Measurements from ENCODE around the gene NHLRC2. TPM values are rescaled to one million over a fixed set of nuclear protein-coding genes. Genes with fewer than 3 reads are reported as not detected.

Gene NHLRC2
- total RNA-seq, 1 donor from 2014 or later: 33.7 TPM

DNA sequence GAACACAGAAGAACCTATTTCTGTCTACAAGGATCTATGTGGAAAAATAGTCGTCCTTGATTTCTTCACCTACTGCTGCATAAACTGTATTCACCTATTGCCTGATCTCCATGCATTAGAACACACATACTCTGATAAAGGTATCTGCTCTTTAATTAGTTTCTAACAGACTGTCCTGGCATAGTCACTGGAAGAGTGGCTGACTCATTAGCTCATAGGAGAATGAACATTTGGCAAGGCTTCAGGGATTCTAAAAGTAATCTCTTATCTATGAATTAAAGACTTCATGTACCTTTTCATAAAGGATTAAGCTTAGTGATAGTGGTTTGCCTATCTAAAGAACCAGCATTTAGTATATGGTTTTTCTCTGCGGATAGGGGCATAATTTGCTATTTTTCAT is 4.1 kb downstream of the NHLRC2 start:
- DNase-seq (ENCODE audit: low spot score): no peak

DNA sequence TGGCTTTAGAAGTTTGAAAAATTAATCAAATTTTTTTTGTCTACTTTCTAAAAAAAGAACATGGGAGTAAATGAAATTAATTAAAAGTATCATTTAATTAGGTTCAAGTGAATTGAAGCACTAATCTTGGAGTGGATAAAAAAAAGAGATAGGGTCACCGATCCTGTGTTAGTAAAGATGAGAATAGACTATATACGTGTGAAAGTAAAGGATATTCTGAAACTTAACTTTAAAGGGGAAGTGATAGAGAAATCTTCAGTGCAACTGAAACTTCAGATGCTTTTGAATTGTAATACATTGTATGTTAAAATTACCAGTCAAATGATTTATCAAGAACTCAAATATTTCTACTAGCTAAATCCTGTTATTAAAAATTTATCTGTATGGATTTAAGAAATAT is 4.8 kb downstream of the NHLRC2 start:
- no peak for DNase-seq (ENCODE audit: low spot score)

DNA sequence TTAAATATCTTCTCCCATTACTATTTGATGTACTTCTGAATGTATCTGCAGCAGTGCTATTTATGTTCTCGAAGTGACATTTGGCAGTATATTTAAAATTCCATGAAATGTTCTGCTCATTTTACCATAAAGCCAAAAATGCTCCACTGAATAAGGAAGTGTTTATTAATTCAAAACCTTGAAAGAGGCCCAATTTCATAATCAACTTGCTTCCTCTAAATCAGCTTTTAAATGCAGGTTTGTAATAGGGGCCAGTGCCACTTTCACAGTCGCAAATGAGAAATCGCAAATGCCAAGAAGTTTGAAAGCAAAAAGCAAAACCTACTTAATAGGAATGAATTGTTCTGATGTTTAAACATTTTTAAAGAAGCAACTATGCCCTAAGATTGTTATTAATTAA is 11.4 kb downstream of the NHLRC2 start:
- no peak for DNase-seq (ENCODE audit: low spot score)

DNA sequence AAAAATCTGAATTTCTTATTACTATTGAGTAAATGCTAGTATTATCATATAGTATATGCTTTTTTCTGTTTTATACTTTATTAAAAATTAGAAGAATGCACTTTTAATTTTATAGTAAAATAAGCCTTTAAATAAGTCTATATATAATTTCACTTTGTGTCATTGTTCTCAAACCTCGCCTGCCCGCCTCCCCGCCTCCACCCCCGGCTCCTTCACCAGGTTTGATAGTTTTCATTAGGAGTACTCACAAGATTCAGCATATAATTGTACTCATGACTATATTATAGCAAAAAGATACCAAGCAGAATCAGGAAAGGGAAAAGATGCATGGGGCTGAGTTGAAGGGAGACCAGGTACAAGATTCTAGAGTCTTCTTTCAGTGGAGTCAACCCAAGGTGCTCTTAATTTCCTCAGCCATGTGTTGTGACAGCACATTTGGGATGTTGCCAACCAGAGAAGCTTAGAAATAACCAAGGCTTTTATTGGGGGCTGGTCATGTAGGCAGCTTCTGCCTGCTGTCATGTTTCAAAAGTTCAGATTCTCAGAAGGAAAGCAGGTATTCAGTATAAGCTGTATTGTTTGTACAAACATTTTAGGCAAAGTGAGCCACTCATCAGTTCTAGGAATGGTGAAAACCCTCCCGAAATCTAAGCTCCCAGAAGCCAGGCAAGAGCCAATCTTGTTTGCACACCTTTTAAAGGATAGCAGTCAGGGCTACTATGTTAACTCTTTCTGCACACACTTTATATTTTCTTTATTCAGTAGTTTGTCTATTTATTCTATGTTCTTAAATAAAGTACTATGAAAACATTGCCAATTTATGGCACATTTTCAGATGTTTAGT is 12.3 kb downstream of the NHLRC2 start:
- DNase-seq (ENCODE audit: low spot score): no peak

DNA sequence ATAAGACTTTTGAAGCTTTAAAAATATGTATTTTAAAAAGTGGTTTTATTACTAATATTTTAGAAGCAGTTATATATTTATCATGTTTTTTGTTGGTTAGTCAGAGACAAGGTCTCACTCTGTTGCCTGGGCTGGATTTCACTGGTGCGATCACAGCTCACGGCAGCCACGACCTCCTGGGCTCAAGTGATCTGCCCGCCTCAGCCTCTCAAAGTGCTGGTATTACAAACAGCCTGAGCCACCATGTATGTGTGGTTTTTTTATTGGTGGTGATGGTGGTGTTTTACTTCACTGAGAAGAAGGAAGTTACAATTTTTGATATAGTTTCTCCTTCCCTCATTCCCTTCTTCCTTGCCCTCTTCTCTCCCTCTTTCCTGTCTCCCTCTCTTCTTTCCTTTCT is 13.4 kb downstream of the NHLRC2 start:
- DNase-seq (ENCODE audit: low spot score): no peak

DNA sequence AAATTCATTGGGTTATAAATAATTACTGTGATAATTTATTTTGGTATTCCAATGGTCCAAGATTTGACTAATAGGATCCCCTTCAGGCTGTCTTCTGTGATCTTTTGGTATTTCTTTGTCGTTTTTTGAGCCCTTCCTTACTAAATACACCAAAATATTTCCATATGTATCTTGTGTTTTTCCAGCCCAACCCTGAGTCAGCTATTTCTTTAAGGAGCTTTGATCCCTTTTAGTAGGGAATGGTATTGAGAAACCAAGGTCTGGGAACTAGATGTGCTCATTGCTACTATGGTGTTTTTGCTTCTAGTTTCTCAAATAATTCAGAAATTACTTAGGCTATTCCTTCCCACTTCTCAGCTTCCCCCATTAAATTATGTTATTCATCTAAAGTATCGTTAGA is 15.3 kb downstream of the NHLRC2 start:
- no peak for DNase-seq (ENCODE audit: low spot score)

DNA sequence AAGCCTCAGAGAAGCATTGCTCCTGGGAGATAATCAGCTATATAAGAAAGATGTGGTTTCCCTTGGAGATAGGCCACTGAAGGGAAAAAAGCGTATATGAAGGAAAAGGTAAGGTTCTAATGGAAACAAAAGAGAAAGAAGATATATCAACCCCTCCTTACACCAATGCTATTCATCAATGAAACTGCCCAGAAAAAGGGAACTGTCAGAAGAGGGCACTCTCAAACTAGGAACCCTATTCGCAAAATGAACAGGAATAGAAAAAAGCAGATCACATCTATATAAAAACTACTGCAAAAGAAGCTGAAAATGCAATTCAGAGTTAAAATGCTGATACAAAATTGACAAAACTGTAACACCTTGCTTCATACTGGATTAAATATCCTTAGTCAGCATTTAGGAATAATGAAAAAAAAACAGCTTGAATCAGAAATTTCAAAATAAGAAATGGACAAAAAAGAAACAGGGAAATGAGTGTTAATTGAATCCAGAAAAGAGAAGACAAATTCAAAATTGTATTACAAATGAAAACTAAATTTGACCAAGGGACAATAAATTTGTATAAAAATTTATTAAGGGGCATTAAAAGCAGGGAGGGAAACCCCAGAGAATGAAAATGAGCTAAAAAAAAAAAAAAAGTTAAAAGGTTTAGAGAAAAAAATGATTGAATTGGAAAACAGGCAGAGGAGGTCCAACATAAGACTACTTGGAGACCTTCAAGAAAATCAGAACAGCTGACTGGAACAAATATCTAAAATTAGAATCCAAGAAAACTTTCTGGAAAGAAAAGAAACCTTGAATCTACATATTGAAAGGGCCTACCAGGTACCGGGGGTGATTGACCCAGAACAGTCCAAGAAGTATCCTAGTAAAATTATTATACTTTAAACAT is 17.9 kb downstream of the NHLRC2 start:
- no peak for DNase-seq (ENCODE audit: low spot score)

DNA sequence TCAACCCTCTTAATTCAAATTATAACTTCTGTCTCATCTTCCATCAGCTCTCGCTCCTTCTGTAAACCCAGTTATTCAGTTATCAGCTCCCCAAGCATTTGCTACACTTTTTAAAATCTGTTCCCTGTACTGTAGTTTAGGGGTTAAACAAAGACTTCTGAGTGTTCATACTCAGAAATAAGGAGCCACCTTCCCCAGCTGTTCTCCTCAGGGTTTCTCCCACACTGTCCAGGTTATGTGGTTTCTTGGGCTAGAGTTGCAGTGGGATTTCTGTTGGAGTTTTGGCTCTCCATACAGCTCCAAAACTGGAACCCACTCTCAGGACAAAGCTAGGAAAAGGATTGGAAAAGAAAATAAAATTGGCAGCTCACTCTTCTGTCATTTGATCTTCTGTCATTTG is 20.8 kb downstream of the NHLRC2 start:
- no peak for DNase-seq (ENCODE audit: low spot score)

DNA sequence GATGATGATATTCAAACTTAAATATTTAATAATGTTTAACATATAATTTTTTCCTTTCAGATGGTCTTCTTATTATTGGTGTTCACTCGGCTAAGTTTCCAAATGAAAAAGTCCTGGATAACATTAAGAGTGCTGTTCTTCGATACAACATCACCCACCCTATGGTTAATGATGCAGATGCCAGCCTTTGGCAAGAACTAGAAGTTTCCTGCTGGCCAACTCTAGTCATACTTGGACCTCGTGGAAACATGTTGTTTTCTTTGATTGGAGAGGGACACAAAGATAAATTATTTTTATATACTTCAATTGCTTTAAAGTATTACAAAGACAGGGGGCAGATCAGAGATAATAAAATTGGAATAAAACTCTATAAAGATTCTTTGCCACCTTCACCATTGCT is 22.0 kb downstream of the NHLRC2 start:
- no peak for DNase-seq (ENCODE audit: low spot score)

DNA sequence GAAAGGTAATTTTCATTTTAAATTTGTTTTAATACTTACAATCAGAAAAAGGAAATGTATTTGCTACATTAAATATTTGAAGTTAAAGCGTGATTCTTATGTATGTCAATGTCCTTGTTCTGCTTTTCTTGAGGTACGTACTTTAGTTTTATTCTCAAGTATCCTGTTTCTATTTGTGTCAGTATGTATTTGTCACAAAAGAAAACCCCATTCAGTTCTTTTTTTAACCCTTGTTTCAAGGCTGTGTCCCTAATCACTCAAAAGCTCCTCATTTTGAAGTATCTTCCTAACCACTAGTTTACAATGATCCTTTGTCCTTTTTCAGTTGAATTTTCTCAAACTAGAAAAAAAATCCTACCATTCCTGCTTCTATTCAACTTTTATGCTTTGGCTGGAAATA is 25.2 kb downstream of the NHLRC2 start:
- no peak for DNase-seq (ENCODE audit: low spot score)

DNA sequence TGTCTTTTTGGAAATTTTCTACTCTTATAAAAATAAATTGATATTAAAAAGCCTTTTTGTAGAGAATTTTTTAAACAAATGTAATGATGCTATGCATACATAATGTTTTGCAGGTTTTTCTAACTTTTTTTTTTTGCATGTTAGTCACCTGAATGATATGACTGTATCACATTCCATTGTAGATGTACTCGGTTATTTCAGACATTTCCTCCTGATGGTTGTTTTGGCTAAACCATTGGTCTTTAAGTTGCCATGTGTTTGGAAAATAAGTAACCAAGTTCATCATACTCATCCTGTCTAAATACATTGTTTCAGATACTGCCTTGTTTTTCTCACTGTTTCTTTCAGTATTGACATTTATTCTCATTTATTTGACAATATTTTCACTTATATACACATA is 25.8 kb downstream of the NHLRC2 start:
- DNase-seq (ENCODE audit: low spot score): no peak

DNA sequence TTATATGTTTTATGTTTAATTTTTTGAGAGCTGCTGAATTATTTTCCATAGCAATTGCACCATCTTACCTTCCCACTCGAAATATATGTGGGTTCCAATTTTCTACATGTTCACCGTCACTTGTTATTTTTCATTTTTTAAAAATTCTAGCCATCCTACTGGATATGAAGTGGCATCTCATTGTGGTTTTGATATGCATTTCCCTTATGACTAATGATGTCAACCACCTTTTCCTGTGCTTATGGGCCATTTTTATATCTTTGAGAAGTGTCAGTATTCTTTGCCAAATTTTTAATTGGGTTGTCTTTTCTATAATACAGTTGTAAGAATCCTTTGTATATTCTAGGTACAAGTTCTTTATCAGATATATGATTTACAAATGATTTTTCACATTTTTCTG is 27.8 kb downstream of the NHLRC2 start:
- no peak for DNase-seq (ENCODE audit: low spot score)

DNA sequence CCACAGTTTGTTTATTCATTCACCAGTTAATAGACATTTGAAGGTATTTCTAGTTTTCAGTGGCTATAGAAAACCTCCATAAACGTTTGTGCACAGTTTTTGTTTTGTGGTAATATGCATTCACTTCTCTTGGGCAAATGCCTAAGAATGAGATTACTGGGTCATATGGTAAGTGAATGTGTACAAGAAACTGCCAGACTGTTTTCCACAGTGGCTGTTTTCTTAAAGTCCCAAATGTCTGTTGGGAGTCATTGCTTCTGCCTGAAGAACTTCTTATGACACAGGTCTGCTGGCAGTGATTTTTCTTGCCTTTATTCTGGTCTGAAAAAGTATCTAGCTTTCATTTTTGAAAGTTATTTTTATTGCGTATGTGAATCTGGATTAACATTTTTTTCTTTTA is 35.5 kb downstream of the NHLRC2 start:
- no peak for DNase-seq (ENCODE audit: low spot score)

DNA sequence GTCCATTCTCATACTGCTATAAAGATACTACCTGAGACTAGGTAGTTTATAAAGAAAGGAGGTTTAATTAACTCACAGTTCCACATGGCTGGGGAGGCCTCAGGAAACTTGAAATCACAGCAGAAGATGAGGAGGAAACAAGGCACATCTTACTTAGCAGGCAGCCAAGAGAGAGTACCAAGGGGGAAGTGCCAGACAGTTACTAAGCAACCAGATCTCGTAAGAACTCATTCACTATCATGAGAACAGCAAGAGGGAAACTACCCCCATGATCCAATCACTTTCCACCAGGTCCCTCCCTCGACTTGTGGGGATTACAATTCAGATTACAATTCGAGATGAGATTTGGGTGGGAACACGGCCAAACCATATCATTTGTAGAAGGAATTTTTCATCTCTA is 36.3 kb downstream of the NHLRC2 start:
- DNase-seq (ENCODE audit: low spot score): no peak

DNA sequence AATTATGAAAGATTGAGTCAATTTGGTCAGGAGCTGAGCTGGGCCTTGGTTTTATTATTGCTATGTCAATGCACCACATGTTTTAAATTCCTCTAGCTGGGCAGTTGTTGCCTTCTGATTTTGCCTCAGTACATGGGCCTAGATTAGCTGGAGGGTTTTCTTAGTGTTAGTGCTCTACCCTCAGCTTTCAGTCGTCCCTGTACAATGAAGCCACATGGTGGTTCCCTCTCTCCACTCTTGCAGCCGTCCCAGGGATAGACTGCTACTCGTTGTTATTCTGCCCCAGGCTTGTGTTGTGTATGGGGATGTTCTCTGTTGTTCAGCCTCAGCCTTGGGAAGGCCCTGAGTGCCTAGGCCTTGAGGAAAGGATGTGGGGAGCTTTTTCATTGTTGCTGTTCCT is 37.0 kb downstream of the NHLRC2 start:
- DNase-seq (ENCODE audit: low spot score): no peak

DNA sequence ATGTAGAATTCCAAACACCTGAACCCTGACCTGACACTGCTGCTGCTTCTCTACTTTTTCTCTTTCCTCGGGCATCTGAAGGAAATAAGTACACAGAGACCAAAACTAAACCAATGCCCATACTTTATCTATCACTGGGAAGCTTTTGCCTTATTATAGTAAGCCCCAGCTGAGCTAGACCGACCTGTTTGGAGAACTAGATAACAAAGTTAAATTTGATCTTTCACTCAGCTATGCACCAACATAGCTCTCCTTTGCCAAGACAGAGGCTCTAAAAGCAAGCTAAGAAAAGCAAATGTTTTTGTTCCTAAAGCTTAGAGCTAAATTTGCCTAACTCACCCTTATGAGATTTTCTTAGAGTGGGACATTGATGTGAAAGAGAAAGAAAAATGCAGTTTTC is 39.1 kb downstream of the NHLRC2 start:
- DNase-seq (ENCODE audit: low spot score): no peak

DNA sequence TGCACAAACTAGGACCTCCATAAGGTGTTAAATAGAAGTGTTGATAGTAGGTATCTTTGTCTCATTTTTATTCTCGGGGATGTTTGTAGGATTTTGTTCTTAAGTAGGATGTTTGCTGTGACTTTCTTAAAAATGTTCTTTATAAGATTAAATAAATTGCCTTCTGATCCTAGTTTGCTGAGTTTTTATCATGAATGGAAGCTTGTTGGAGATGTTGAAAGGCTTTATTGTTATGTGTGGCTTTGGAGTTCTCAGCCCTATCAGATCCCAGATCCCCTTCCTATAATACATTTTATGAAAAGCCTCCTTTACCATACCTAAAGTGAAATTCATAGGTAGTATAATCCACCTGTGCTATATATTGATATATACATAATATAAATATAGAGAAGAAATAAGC is 40.1 kb downstream of the NHLRC2 start:
- no peak for DNase-seq (ENCODE audit: low spot score)

DNA sequence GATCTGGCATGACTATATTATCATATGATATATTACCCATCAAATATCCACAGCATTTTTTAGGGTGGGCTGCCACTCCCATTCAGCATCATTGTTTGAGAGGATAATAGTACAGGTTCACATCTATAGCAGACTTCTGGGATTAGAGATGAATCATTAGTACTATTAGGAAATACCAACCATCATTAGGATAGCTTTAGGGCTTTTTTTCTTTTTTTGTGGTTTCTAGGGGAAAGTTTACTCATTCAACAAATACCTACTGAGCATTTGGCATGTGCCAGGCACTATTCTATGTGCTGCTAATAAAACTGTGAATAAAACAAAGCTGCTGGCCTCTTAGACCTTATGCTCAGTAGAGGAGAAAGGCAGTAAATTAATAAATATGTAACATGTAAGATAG is 40.6 kb downstream of the NHLRC2 start:
- DNase-seq (ENCODE audit: low spot score): no peak

DNA sequence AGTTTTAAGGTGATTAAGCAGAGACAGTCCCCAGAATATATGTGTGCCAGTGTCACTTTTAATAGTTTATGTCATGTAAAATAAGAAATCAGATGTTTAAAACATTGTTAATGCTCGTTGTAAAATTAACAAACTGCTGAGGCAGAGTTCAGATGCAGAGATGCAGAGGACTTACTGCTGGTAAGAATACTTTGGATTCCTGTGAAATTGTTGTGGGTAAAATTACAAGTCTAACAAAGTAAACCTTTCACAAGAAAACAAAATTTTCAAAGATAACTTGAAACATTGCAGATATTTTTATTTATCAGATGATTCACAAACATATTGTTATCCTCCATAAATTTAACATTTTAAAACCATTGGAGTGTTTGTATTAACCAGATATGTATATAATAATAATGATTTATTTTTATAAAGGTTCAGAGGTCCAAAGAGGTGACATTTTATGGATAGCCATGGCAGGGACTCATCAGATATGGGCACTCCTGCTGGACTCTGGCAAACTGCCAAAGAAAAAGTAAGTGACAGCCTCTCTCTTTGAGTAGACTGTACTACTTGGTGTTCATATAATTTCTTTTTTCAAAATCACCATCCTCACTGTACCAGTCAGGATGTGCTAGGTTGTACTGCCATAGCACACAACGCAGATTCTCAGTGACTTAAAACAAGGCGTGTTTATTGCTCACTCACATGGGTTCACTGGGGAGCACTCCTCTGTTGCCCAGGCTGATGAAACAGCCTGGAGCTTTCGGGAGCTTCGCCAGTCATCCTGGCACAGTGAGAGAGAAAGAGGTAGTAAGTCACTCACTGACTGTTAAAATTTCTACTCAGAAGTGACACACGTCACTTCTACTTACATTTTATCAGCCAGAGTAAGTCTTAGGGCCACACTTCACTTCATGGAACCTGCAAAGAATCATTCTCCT is 43.5 kb downstream of the NHLRC2 start:
- no peak for DNase-seq (ENCODE audit: low spot score)

DNA sequence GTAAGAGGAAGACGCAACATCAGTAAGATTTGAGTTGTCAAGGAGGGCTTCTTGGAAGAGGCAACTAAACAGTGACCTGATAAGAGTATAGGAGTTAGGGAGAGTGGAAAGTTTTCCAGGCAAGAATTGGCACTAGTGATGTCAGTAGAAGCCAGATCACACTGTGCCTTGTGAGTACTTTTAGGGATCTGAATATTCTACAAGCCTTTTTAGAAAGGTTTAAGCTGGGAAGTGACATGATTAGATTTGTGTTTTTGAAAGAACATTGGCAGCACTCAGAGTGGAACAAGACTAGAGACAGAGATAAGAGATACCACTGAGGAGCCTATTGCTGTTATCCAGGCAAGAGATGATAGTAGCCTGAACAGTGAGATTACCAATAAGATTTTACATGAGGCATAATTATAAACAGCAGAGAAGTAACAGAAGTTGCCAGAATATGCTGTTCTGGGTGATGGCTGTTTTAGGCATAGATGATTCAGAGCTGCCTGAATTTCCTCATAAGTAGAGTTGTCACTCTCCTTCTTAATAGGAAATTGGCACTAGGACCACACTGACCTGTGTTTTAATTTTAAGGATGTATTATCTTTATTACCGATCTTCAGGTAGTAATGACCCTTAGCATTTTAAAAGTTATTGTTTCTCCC is 45.6 kb downstream of the NHLRC2 start:
- DNase-seq (ENCODE audit: low spot score): no peak

DNA sequence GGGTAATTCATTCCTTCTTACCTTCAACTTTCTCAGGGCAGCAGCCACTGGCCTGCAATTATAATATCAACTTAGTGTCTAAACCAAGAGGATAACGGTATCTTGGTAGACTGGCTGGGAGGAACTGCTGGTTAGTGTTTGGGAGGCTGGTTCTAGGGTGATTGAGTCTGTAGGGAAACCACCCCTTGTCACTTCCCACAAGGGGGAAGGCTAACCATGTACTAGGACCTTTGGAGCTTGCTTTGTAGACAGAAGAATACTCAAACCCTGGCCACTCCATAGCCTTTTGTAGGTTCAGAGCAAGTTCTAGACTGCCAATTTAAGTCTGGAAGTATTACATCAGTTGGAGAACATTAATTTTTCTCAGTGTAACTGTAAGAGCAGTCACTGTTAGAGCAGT is 51.3 kb downstream of the NHLRC2 start:
- DNase-seq (ENCODE audit: low spot score): no peak
